SKM-1 (cell line): Measurements from ENCODE around the gene CCDC85C.

Experiments
- DNase-seq: peaks from one replicate; lab custom pipeline; 2025; ENCODE audit not compliant: unreplicated experiment; lab: John Stamatoyannopoulos, UW

The CCDC85C gene

DNA sequence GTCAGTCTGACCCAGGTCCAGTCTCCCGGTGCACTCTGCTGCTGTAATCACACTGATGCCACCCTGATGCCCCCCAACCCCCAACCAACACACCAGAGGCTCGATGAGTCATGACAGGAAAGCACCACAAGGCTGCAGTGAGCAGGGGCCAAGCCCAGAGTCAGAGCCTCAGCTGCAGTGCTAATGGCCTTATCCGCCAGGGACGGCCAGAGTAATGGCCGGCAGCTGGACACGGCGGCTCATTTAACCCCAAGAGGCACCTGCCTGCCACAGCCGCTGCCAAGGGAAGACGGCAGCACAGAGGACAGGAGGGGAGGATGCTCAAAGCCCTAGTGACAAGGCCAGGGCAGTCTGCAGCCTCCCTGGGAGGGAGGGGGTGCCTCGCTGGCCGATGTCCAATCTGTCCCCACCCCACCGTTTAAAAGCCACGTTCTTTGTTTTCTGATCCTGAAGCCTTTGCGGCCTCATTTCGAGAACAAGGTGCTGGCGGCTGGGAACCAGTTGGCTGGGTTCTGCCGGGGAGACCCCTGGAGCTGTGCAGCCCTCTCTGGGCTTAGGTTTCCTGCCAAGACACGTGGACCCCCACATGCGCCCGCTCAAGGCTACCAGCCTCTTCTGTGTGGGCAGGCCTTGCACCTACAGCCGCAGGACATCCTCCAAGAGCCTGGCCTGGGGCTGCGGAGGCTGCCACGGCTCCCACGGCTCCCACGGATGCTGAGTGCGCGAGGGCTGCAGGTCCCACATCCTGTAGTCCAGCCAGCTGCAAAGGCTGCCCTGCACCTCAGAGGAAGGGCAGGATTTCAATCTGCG is 13.1 kb downstream of the CCDC85C start:
- DNase-seq, result no peak

DNA sequence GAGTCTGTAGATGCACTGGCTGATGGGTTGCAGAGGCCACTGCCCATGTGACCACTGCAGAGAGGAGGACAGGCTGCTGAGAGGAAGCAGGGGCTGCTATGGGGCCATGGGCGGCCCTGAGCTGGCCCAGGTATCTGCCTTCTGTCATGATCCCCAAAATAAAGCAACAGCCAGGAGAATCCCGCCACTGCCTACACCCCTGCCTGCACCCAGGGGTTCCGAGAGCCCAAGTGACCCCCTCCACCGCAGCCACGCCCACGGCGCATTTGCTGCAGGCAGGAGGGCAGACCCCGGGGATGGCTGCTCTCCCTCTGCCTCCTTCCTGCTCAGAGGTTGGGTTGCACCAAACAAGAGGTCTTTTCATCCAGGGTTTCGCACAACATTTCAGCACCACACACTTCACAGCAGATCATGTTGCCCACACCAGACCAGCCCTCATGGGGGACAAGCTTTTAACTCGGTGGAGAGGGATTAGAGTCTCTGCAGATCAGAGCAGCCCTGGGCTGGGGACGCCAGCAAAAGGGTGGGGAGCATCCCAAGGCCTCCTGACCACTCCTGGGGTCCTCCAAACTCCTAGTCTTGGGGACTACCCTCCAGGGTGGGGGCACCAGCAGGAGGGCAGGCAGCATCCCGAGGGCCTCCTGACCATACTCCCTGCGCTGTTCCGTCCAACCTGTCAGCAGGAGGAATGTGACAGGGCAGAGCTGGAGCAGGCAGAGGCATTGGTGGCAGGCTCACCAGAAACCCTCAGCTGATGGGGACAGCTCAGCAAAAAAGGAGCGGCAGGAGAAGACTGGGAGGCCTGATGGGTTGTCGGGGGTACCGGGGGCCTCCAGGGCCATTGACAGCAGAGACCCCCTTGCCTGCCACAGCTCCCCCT is 14.1 kb downstream of the CCDC85C start:
- DNase-seq, result no peak

GRCh38 chr14:99589031-99589441 is 15.0 kb downstream of the CCDC85C start:
- DNase-seq, result no peak

- no peak for DNase-seq
Observed at GRCh38 chr14:99587460-99588278, 16.3 kb downstream of the CCDC85C start.

GRCh38 chr14:99586761-99587459 is 17.1 kb downstream of the CCDC85C start:
- no peak for DNase-seq

GRCh38 chr14:99586054-99586760 is 17.8 kb downstream of the CCDC85C start:
- no peak for DNase-seq

GRCh38 chr14:99584823-99585222 is 19.2 kb downstream of the CCDC85C start:
- DNase-seq, result no peak

DNA sequence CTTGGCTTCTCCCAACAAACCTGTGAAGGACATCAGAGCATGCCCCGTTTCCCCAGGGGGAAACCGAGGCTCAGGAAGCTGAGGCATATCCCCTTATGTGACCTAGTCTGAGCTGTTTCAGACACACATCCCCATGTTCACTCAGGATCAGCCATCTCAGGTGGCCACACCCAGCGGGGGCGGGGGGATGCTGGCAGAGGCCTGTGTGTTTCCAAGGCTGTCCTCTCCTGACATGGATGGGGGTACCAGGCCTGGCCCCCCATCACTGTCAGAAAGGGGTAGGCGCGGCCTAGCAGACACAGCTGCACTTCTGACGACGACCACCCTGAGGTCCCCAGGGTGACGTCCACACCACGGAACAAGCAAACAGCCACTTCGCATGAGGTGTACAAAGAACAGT is 22.1 kb downstream of the CCDC85C start:
- DNase-seq, result no peak

DNA sequence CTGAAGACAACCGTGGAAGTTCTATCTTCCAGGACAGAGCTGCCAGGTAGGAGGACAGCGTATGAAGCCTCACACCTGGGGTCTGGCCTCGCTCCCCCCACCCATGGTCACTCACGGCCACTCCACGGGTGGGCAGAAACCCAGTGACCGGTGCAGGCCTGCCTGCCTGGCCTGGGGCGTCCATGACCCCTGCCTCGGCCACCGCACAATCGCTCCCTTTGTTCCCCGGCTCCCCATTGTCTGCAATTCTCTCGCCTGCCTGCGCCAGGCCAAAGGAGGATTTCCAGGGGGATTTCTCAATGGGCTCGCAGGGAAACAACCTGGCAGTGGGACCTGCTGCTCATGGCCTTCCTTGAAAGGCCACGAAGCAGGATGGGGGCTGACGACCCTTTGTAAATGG is 22.6 kb downstream of the CCDC85C start:
- DNase-seq, result no peak

DNA sequence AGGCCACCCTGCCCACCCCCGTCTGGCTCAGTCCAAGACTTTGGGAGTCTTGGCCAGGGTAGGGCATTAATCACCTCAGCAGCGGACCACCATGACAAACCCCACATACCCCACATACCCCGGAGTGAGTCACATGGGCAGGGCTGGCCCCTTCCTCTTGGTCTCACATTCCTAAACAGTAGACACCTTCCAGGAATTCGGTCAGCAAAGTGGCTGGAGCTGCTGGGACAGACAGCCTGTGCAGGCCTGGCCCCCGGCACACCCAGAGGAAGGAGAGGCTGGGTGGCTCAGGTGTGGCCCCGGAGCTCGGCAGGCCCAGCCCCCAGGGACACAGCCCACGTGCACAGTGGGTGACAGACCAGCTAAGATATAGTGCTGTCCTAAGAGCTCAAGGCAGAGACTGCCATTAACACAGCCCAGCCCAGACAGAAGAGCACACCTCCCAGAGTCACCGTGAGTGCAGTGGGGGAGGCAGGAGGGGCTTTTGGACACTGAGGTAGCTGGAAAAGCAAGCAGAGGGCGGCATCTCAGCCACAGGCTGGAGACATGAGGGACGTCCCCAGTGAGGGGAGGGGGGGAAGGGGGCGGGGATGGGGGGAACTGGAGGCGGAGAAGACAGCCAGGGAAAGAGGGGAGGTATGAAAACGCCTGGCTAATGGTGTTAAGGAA is 24.0 kb downstream of the CCDC85C start:
- DNase-seq, result no peak

DNA sequence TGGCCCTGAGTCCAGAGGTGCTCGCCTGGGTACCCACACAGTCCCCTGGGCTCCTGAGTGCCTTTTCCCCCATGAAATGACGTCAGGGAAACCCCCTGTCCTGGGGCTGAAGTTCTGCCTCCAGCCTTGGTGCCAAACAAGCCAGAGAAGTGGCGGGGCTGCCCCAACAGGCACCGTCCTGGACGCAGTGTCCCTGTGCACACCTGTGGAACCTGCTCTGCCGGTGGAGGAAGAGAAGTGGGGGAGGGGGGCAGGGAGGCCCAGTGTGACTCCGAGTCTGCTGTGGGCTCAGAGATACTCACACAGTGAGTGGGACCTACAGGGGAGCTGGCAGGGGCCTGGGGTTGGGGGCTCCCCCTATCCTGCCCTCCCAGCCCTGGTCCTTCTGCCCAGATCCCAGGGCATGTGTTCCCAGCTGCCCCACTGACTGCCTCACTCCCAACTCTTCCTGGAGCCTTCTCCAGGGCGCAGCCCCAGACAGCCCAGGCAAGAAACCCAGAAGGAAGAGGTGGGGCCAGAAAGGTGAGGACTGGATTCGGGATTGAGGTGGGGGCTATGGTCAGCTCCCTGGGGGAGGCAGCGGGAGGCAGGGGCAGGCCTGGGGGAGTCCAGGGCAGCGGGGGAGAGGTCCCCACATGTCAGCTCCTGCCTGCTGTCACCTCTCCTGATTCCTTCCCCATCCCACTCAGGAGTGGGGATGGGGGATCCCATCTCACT is 24.7 kb downstream of the CCDC85C start:
- DNase-seq, result no peak

DNA sequence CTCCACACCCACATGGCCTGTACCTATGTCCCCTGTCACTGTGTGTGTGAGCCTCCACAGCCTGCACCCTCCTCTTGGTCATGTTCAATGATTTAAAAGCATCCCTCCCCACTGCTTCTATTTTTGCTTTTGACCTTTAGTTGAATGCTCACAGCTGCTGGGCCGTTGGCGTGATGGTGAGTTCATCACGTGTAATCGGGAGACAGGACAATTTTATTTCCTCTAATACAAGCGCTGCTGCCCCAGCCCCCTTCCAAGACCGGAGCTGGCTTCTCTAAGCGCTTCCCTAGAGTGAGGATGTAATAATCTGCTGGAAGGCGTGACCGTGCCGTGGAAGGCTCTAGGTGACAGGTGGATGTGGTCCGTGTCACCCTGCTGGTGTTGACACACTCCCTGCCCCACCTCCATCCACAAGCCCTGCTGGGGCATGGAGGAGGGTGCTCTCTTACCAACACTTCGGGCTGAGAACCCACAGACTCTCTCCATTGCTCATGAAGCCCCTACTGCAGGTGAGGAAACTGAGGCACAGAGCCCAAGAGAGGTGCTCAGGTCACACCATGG is 25.4 kb downstream of the CCDC85C start:
- no peak for DNase-seq

- DNase-seq, result no peak
Observed at GRCh38 chr14:99576761-99577705, 27.0 kb downstream of the CCDC85C start.

DNA sequence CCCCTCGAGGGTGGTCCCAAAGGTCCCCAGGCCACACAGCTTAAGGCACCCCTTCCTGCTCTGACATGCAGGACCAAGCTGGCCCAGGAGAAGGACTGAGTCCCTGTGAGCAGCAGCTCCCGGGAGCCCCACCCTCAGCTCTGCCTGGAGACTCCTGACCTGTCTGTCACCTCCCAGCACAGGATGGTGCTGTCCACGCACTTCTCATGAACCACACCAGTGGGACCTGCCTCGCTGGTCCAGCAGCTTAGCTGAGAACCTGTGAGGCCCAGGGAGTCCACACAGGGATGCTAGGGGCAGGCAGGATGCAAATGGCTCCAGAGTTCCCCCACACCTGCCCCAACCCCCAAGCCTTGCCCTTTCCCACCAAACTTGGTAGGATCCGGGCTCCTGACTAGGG is 27.7 kb downstream of the CCDC85C start:
- no peak for DNase-seq

- no peak for DNase-seq
Observed at GRCh38 chr14:99575043-99576023, 28.7 kb downstream of the CCDC85C start.
